ENCODE measurements around the gene MYLK4. TPM values are rescaled to one million over a fixed set of nuclear protein-coding genes. Genes with fewer than 3 reads are reported as not detected.

The MYLK4 gene
- total and polyA plus RNA-seq, 4 experiments from 2014 or later = 0.04 to 0.42 (median 0.31) TPM

DNA sequence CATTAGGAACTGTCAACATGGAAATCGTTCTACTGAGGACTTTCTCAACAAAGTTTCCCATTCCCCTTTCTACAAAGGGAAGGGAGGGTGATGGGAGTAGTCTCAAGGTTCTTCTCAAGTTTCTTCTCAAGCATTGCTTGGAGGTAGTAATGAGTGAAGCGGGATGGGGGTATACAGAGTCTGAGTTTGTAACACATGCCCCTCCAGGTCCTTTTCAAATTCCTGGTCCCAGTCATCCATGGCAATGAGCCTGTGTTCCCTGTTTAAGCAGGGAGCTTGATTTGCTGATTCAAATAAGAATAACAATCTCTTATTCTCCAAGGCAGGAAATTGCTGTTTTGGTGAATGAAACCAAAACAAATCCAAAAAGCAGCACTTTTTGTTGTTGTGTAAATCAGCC lies 45.5 kb downstream of the MYLK4 start:
- Mint-ChIP-seq H3K27ac (no peak overlapping the region), H3K9me3 (peaks cover 0 to 10% (median 3%) of the 10 kb centered on the region in 8 donors), H3K4me1 (no peaks in the 10 kb centered on the region), H3K36me3 (peaks cover 0 to 3% of the 10 kb centered on the region in 2 donors), H3K4me3 (no peak overlapping the region), H3K27me3 (peaks cover 7 to 16% of the 10 kb centered on the region in 2 donors)
- CTCF ChIA-PET (ENCODE audit: partially characterized antibody) = no interaction called here
- H3K27ac ChIP-seq (ENCODE audit: low read depth, low read length) = no peak overlapping the region
- no peaks in the 10 kb centered on the region for H3K27me3 ChIP-seq (ENCODE audit: insufficient read depth, low read length)
- H3K9me3 ChIP-seq (ENCODE audit: control insufficient read depth in 1 of 2, low read length in 2 of 2) = no peaks in the 10 kb centered on the region
- H3K4me1 ChIP-seq (ENCODE audit: insufficient read depth, low read length) = no peaks in the 10 kb centered on the region
- no peak overlapping the region for H3K4me3 ChIP-seq (ENCODE audit: low read length in 2 of 2)
- POLR2A ChIA-PET (ENCODE audit: partially characterized antibody) = no interaction called here
- no peaks in the 10 kb centered on the region for H3K36me3 ChIP-seq (ENCODE audit: insufficient read depth, low read length)
- no peak for DNase-seq
- intact Hi-C loops (cut with micrococcal nuclease) = no loop called here

DNA sequence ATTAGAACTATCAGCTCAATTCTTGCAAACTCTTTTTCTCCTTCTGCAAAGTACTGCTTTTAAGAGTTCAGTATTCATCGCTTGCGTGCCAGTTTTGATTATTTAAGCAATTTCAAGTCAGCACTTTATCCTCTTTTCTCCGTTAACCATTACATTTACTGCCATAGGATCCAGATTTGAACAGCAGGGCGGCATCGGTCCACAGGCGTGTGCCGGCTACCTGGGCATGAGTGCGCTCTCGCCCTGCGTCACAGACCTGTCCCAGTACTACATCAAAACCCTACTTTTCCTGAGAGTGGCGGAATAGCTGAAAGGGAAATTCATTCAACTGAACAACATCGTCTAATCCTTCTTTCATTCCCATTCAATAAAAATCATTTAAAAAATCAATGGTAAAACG lies 53.4 kb downstream of the MYLK4 start:
- no peaks in the 10 kb centered on the region for H3K36me3 Mint-ChIP-seq
- H3K27me3 Mint-ChIP-seq = peaks cover 3 to 23% of the 10 kb centered on the region in 2 donors
- no peak for DNase-seq
- CTCF ChIA-PET (ENCODE audit: partially characterized antibody) = no interaction called here
- no peak overlapping the region for H3K27ac Mint-ChIP-seq
- no peak overlapping the region for H3K27ac ChIP-seq (ENCODE audit: low read depth, low read length)
- H3K36me3 ChIP-seq (ENCODE audit: insufficient read depth, low read length) = no peaks in the 10 kb centered on the region
- H3K4me1 ChIP-seq (ENCODE audit: insufficient read depth, low read length) = no peaks in the 10 kb centered on the region
- H3K4me3 ChIP-seq (ENCODE audit: low read length in 2 of 2) = no peak overlapping the region
- H3K4me3 Mint-ChIP-seq = no peak overlapping the region
- no peaks in the 10 kb centered on the region for H3K4me1 Mint-ChIP-seq
- intact Hi-C loops (cut with micrococcal nuclease) = no loop called here
- POLR2A ChIA-PET (ENCODE audit: partially characterized antibody) = no interaction called here
- H3K9me3 ChIP-seq (ENCODE audit: control insufficient read depth in 1 of 2, low read length in 2 of 2) = no peaks in the 10 kb centered on the region
- H3K27me3 ChIP-seq (ENCODE audit: insufficient read depth, low read length) = no peaks in the 10 kb centered on the region
- no peaks in the 10 kb centered on the region for H3K9me3 Mint-ChIP-seq

DNA sequence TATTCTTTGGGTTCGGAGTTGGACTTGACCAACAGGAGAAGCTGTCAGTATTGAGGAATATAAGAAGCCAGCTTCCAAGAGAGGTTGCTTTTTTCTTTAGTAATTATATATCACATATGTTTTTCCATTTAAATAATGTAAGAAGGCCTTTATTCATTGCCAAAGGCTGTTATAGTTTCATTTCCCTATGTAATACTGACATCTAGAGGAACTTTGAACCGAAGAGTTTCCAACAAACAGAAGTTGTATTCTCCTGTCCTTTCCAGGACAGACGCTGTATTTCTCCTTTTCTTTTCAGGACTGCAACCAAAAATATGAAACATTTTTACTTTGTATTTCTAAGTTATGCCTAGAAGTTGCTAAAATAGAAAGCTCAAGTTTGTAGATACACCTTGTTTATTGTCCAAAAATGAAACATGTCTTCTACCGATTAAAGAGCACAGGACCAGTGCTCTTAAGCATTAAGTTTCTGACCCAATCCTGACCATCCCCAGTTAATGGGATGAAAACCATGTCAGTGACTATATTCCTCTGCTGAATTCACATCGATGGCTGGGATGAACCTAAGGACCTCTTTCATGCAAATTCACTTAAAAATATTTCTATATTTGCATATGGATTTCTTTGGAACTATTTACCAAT lies 55.1 kb downstream of the MYLK4 start:
- H3K9me3 Mint-ChIP-seq = no peaks in the 10 kb centered on the region
- Histone ChIP-seq H3K4me3 (ENCODE audit: low read length in 2 of 2) (no peak overlapping the region), H3K36me3 (ENCODE audit: insufficient read depth, low read length) (no peaks in the 10 kb centered on the region), H3K27ac (ENCODE audit: low read depth, low read length) (no peak overlapping the region), H3K4me1 (ENCODE audit: insufficient read depth, low read length) (no peaks in the 10 kb centered on the region), H3K27me3 (ENCODE audit: insufficient read depth, low read length) (no peaks in the 10 kb centered on the region), H3K9me3 (ENCODE audit: control insufficient read depth in 1 of 2, low read length in 2 of 2) (no peaks in the 10 kb centered on the region)
- no peaks in the 10 kb centered on the region for H3K36me3 Mint-ChIP-seq
- H3K27ac Mint-ChIP-seq = no peak overlapping the region
- no peak for DNase-seq
- H3K27me3 Mint-ChIP-seq = peaks cover 5 to 21% of the 10 kb centered on the region in 2 donors
- intact Hi-C loops (cut with micrococcal nuclease) = no loop called here
- CTCF ChIA-PET (ENCODE audit: partially characterized antibody) = no interaction called here
- POLR2A ChIA-PET (ENCODE audit: partially characterized antibody) = no interaction called here
- no peaks in the 10 kb centered on the region for H3K4me1 Mint-ChIP-seq
- H3K4me3 Mint-ChIP-seq = no peak overlapping the region

DNA sequence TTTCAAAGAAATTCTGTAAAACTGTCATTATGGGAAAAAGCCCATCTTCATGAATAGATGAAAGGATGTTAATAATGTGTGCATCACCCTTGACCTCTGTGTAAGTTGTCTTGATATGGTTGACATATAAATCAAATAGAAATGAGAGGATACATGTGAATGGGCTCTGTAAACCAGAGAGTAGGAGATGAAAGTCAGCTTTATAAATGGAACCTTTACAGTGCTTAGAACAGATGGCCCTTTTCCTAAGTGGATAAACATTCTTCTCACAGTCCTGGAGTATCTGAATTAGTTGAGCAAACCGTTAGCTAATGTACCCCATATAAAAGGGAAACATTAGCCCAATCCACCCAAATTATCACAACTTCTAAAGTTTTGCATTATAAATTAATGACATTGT lies 57.5 kb downstream of the MYLK4 start:
- ChIA-PET CTCF (ENCODE audit: partially characterized antibody) (no interaction called here), POLR2A (ENCODE audit: partially characterized antibody) (no interaction called here)
- Mint-ChIP-seq H3K4me3 (no peak overlapping the region), H3K27me3 (peaks cover 2 to 8% of the 10 kb centered on the region in 2 donors), H3K4me1 (no peaks in the 10 kb centered on the region), H3K27ac (no peak overlapping the region), H3K36me3 (no peaks in the 10 kb centered on the region), H3K9me3 (no peaks in the 10 kb centered on the region)
- no peak overlapping the region for H3K4me3 ChIP-seq (ENCODE audit: low read length in 2 of 2)
- no peak overlapping the region for H3K27ac ChIP-seq (ENCODE audit: low read depth, low read length)
- intact Hi-C loops (cut with micrococcal nuclease) = no loop called here
- no peaks in the 10 kb centered on the region for H3K36me3 ChIP-seq (ENCODE audit: insufficient read depth, low read length)
- no peaks in the 10 kb centered on the region for H3K27me3 ChIP-seq (ENCODE audit: insufficient read depth, low read length)
- no peak for DNase-seq
- no peaks in the 10 kb centered on the region for H3K4me1 ChIP-seq (ENCODE audit: insufficient read depth, low read length)
- no peaks in the 10 kb centered on the region for H3K9me3 ChIP-seq (ENCODE audit: control insufficient read depth in 1 of 2, low read length in 2 of 2)

DNA sequence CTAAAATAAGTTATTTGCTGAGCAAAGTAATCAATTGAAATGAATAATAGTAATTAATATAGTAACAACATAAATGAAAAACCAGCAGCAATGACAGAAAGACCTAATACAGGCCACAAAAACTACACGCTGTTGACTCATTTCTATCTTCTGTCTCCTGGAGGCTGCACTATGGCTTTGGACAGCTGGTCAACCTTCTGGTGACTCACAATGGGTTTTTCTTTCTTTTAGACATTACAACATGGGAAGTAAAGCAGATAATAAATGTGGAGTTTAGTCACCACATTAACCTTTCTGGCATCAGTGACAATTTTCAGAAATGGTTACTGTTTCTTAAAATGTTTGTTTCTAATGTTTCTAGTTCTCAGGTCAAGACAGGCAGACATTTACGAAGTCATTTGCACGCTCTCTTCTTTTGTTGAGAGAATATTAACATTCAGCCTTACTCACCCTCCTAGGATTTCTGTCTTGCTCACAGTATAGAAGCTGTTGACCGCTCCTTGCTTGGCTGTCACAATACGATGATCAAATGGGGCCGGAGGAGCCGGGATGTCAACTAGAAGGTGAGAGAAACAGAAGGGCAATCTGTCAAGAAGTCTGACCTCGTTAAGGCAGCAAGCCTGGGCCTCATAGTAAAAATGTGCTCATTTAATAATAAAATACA lies 62.2 kb downstream of the MYLK4 start:
- Histone ChIP-seq H3K36me3 (ENCODE audit: insufficient read depth, low read length) (no peaks in the 10 kb centered on the region), H3K9me3 (ENCODE audit: control insufficient read depth in 1 of 2, low read length in 2 of 2) (no peaks in the 10 kb centered on the region), H3K4me3 (ENCODE audit: low read length in 2 of 2) (no peak overlapping the region), H3K27ac (ENCODE audit: low read depth, low read length) (no peak overlapping the region), H3K27me3 (ENCODE audit: insufficient read depth, low read length) (no peaks in the 10 kb centered on the region), H3K4me1 (ENCODE audit: insufficient read depth, low read length) (no peaks in the 10 kb centered on the region)
- peaks cover 0 to 2% of the 10 kb centered on the region in 2 donors for H3K27me3 Mint-ChIP-seq
- no peak overlapping the region for H3K4me3 Mint-ChIP-seq
- POLR2A ChIA-PET (ENCODE audit: partially characterized antibody) = no interaction called here
- CTCF ChIA-PET (ENCODE audit: partially characterized antibody) = no interaction called here
- intact Hi-C loops (cut with micrococcal nuclease) = no loop called here
- no peaks in the 10 kb centered on the region for H3K36me3 Mint-ChIP-seq
- DNase-seq = no peak
- H3K4me1 Mint-ChIP-seq = no peaks in the 10 kb centered on the region
- H3K27ac Mint-ChIP-seq = no peak overlapping the region
- no peaks in the 10 kb centered on the region for H3K9me3 Mint-ChIP-seq

DNA sequence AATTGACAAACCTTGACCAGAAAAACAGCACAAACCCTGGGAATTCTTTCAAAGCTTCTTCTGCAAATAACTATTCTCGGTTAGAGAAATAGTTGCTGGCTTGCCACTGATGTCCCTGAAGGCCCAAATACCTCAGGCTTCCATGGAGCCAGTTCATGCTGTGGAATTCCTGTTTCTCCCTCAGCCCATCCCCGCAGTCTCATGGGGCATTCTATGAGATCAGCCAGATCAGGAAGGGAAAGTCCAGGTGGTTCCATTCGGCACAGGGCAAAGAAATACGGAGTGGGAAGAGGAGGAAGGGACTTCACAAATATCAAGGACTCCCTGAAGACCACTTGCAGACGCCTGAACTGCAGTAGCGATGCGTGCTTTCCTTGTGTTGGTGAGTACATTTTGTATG lies 63.3 kb downstream of the MYLK4 start:
- Histone ChIP-seq H3K9me3 (ENCODE audit: control insufficient read depth in 1 of 2, low read length in 2 of 2) (no peaks in the 10 kb centered on the region), H3K4me1 (ENCODE audit: insufficient read depth, low read length) (no peaks in the 10 kb centered on the region), H3K36me3 (ENCODE audit: insufficient read depth, low read length) (no peaks in the 10 kb centered on the region), H3K27me3 (ENCODE audit: insufficient read depth, low read length) (no peaks in the 10 kb centered on the region), H3K4me3 (ENCODE audit: low read length in 2 of 2) (no peak overlapping the region), H3K27ac (ENCODE audit: low read depth, low read length) (no peak overlapping the region)
- Mint-ChIP-seq H3K36me3 (no peaks in the 10 kb centered on the region), H3K27ac (no peak overlapping the region), H3K27me3 (peaks cover 0 to 2% of the 10 kb centered on the region in 2 donors), H3K4me1 (no peaks in the 10 kb centered on the region), H3K9me3 (no peaks in the 10 kb centered on the region), H3K4me3 (no peak overlapping the region)
- intact Hi-C loops (cut with micrococcal nuclease) = no loop called here
- ChIA-PET POLR2A (ENCODE audit: partially characterized antibody) (no interaction called here), CTCF (ENCODE audit: partially characterized antibody) (no interaction called here)
- no peak for DNase-seq

DNA sequence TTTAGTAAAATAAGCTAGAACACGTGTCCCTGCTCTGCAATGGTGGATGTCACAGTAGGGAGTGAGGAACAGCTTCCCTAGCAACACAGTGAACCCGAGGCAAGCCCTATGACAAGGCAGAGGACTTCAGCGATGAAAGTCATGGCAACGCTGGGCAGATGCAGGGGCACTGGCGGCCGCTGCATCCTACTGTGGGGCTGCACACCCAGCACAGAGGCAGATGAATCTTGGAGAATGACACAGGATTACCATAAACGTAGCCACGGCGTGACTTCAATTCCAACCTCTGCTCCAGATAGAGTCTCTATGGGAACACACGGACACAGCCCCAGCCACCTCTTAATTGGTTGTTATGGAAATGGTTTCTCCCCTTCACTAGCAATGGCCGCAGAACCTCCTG lies 64.2 kb downstream of the MYLK4 start:
- no peaks in the 10 kb centered on the region for H3K27me3 Mint-ChIP-seq
- no peaks in the 10 kb centered on the region for H3K36me3 Mint-ChIP-seq
- intact Hi-C loops (cut with micrococcal nuclease) = no loop called here
- CTCF ChIA-PET (ENCODE audit: partially characterized antibody) = no interaction called here
- H3K9me3 ChIP-seq (ENCODE audit: control insufficient read depth in 1 of 2, low read length in 2 of 2) = no peaks in the 10 kb centered on the region
- POLR2A ChIA-PET (ENCODE audit: partially characterized antibody) = no interaction called here
- H3K27ac Mint-ChIP-seq = no peak overlapping the region
- H3K4me3 ChIP-seq (ENCODE audit: low read length in 2 of 2) = no peak overlapping the region
- H3K27ac ChIP-seq (ENCODE audit: low read depth, low read length) = no peak overlapping the region
- no peaks in the 10 kb centered on the region for H3K9me3 Mint-ChIP-seq
- no peaks in the 10 kb centered on the region for H3K27me3 ChIP-seq (ENCODE audit: insufficient read depth, low read length)
- H3K4me1 ChIP-seq (ENCODE audit: insufficient read depth, low read length) = no peaks in the 10 kb centered on the region
- H3K36me3 ChIP-seq (ENCODE audit: insufficient read depth, low read length) = no peaks in the 10 kb centered on the region
- no peak for DNase-seq
- no peaks in the 10 kb centered on the region for H3K4me1 Mint-ChIP-seq
- H3K4me3 Mint-ChIP-seq = no peak overlapping the region
